ENCODE data around the gene ASF1B.
A peak's percentile ranks its signal among the peaks of the same experiment; 100 is the strongest.

Gene ASF1B

GRCh38 chr19:14086098-14086497 lies 50.3 kb downstream of the ASF1B start:
- DNase-seq = no peak
- TF ChIP-seq GATA1 (IDR thresholded peaks at IDR 0.05; ENCODE audit: low read depth, low read length) = no peak
- TF ChIP-seq POLR2A (IDR thresholded peaks at IDR 0.05; ENCODE audit: low read length) = no peak

GRCh38 chr19:14085309-14085995 lies 50.9 kb downstream of the ASF1B start, which contains the start of gene C19orf67:
Gene C19orf67 (minus strand): TSS chr19:14085783. CDS start chr19:14085627, 156 bp downstream.
- no peak for TF ChIP-seq GATA1 (IDR thresholded peaks at IDR 0.05; ENCODE audit: low read depth, low read length)
- TF ChIP-seq POLR2A (IDR thresholded peaks at IDR 0.05; ENCODE audit: low read length) = no peak
- DNase-seq = no peak

GRCh38 chr19:14082675-14082960 lies 53.8 kb downstream of the ASF1B start:
- TF ChIP-seq GATA1 (IDR thresholded peaks at IDR 0.05; ENCODE audit: low read depth, low read length) (no peak), POLR2A (IDR thresholded peaks at IDR 0.05; ENCODE audit: low read length) (no peak)
- DNase-seq = no peak

- no peak for DNase-seq
- no peak for TF ChIP-seq POLR2A (IDR thresholded peaks at IDR 0.05; ENCODE audit: low read length)
- TF ChIP-seq GATA1 (IDR thresholded peaks at IDR 0.05; ENCODE audit: low read depth, low read length) = no peak
Measured at GRCh38 chr19:14081797-14082674, 54.4 kb downstream of the ASF1B start.

GRCh38 chr19:14080887-14081796 lies 55.2 kb downstream of the ASF1B start:
- TF ChIP-seq POLR2A (IDR thresholded peaks at IDR 0.05; ENCODE audit: low read length) (peak; percentile 75), GATA1 (IDR thresholded peaks at IDR 0.05; ENCODE audit: low read depth, low read length) (no peak)
- DNase-seq = peak; percentile 99

GRCh38 chr19:14078411-14078810 lies 58.0 kb downstream of the ASF1B start:
- TF ChIP-seq GATA1 (IDR thresholded peaks at IDR 0.05; ENCODE audit: low read depth, low read length) (no peak), POLR2A (IDR thresholded peaks at IDR 0.05; ENCODE audit: low read length) (no peak)
- no peak for DNase-seq

GRCh38 chr19:14073925-14074838 lies 62.2 kb downstream of the ASF1B start:
- no peak for TF ChIP-seq GATA1 (IDR thresholded peaks at IDR 0.05; ENCODE audit: low read depth, low read length)
- TF ChIP-seq POLR2A (IDR thresholded peaks at IDR 0.05; ENCODE audit: low read length) = peak; percentile 52
- peak; percentile 51 to 68 for DNase-seq

GRCh38 chr19:14073261-14073924 lies 63.0 kb downstream of the ASF1B start:
- peak; percentile 89 to 94 for DNase-seq
- TF ChIP-seq POLR2A (IDR thresholded peaks at IDR 0.05; ENCODE audit: low read length) = peak; percentile 74
- no peak for TF ChIP-seq GATA1 (IDR thresholded peaks at IDR 0.05; ENCODE audit: low read depth, low read length)

GRCh38 chr19:14072535-14073260 lies 63.7 kb downstream of the ASF1B start, which contains the start of gene MISP3:
Gene MISP3 (plus strand): TSS chr19:14072786. CDS start chr19:14073310, 524 bp downstream.
- TF ChIP-seq POLR2A (IDR thresholded peaks at IDR 0.05; ENCODE audit: low read length) (no peak), GATA1 (IDR thresholded peaks at IDR 0.05; ENCODE audit: low read depth, low read length) (no peak)
- DNase-seq = peak; percentile 67 to 73

GRCh38 chr19:14070268-14071050 lies 65.9 kb downstream of the ASF1B start:
- DNase-seq = no peak
- TF ChIP-seq GATA1 (IDR thresholded peaks at IDR 0.05; ENCODE audit: low read depth, low read length) (no peak), POLR2A (IDR thresholded peaks at IDR 0.05; ENCODE audit: low read length) (no peak)
